ENCODE data around the gene PLAU. TPM values are rescaled to one million over a fixed set of nuclear protein-coding genes. Genes with fewer than 3 reads are reported as not detected.

PLAU gene
- total and polyA plus RNA-seq, 7 donors: 2.5 to 15.7 (median 3.8) TPM

DNA sequence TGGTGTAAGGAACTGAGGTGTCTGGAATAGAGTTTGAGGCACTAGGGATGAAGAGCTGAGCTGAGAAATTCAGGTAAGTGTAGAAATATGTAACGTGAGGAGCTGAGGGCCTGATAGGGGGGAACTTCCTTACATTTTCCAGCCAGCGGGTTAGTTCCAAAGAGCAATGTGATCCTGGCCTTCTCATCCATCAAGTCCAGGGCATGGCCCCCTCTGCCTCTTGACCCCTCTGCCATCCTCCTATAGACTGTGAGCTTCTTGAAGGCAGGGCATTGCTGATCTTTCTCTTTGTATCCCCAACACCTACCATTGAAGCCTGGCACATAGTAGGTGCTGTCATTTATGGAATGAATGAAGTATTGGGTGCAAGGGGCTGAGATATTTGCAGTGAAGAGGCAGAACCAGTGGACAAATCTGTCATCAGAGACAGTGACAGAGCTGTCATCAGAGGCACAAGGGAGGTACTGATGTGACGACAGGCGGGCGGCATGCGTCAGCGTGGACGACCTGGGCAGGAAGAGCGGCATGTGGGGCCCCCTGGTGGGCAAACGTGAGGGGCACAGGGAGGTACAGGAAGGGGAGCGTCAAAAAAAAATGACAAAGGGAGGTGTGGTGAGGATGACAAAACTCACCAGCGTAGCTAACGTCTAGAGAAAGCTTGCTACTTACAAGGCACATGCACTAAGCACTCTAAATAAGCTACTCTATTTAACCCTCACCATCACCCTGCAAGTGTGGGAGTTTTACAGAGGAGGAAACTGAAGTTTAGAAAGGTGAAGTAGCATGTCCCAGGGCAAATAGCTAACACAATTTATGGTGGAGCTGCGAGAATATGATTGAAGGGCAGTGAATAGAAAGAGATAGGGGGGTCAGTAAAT is 31.4 kb upstream of the PLAU start:
- Histone ChIP-seq H3K36me3 (no peaks in the 10 kb centered on the region), H3K4me1 (peaks cover 0 to 29% (median 10%) of the 10 kb centered on the region in 4 donors), H3K4me3 (no peak overlapping the region), H3K27ac (peak overlapping the region in 3 of 4 donors; percentile 41 to 92 (median 61)), H3K9me3 (no peaks in the 10 kb centered on the region), H3K27me3 (no peaks in the 10 kb centered on the region)
- DNase-seq: peak; percentile 93
- no peak for TF ChIP-seq EP300 (IDR thresholded peaks at IDR 0.05)
- TF ChIP-seq, protein P1, sequence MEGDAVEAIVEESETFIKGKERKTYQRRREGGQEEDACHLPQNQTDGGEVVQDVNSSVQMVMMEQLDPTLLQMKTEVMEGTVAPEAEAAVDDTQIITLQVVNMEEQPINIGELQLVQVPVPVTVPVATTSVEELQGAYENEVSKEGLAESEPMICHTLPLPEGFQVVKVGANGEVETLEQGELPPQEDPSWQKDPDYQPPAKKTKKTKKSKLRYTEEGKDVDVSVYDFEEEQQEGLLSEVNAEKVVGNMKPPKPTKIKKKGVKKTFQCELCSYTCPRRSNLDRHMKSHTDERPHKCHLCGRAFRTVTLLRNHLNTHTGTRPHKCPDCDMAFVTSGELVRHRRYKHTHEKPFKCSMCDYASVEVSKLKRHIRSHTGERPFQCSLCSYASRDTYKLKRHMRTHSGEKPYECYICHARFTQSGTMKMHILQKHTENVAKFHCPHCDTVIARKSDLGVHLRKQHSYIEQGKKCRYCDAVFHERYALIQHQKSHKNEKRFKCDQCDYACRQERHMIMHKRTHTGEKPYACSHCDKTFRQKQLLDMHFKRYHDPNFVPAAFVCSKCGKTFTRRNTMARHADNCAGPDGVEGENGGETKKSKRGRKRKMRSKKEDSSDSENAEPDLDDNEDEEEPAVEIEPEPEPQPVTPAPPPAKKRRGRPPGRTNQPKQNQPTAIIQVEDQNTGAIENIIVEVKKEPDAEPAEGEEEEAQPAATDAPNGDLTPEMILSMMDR (IDR thresholded peaks at IDR 0.05): peak; percentile 91 to 98 (median 94)
- TF ChIP-seq POLR2AphosphoS5 (IDR thresholded peaks at IDR 0.05): peak in 1 of 4 donors; percentile 44
- TF ChIP-seq POLR2A (IDR thresholded peaks at IDR 0.05): no peak
- WGBS, 2 donors: 15 to 17% methylated on average over 14 of the region's 14 CpGs
- intact Hi-C loops (cut with DNase I): loop anchor here (1.0 kb wide), 1 partner anchor 30 kb away; no protein-coding TSS in a partner anchor

DNA sequence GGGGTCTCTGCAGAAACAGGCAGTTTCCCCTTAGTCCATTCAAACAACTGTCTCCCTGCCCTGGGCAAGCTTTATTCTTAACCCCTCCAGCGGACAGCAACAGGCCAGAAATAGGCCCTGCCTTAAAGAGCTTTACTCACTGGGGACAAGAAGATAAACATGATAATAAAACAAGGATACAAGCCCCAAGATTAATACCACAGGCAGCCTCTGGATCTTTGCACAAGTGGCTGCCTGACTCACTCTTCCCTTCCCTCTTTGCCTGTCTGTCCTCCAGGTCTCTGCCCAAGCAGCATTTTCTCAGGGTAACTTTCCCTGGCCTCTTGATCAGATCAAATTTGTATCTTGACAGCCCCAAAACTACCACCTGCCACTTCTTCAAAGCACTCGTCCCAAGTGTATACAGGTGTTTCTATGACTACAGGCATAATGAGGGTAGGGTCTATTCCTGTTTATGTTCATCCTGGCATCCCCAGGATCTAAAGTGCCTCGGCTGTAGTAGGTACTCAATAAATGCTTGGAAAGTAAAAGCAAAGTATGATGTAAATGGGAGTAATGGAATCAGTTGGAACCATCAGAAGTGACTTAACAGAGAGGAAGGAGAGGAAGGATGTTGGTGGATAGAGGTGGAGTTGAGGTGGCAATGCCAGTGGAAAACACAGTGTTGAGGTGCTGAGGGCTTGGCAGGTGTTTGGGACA is 29.6 kb upstream of the PLAU start:
- Histone ChIP-seq H3K4me1 (peaks cover 0 to 25% (median 6%) of the 10 kb centered on the region in 4 donors), H3K4me3 (no peak overlapping the region), H3K9me3 (no peaks in the 10 kb centered on the region), H3K27me3 (no peaks in the 10 kb centered on the region), H3K36me3 (no peaks in the 10 kb centered on the region), H3K27ac (no peak overlapping the region)
- intact Hi-C loops (cut with DNase I): no loop called here
- no peak for DNase-seq
- TF ChIP-seq, protein P1 (IDR thresholded peaks at IDR 0.05): no peak
- WGBS, 2 donors: 74 to 86% methylated on average over 3 of the region's 3 CpGs

DNA sequence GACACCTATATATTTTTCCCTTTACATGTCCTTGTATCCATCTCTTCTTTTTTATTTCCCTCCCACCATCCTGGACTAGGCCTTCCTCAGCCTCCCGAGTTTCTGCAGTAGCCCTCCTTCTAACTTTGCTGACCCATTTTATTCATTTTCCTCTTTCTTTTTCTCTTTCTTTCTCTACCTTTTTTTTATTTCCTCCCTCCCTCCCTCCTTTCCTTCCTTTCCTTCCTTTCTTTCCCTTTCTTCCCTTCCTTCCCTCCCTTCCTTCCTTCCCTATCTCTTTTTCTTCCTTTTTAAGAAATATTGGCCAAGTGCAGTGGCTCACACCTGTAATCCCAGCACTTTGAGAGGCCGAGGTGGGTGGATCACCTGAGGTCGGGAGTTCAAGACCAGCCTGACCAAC is 26.9 kb upstream of the PLAU start:
- peaks cover 0 to 41% (median 32%) of the 10 kb centered on the region in 4 donors for H3K4me1 ChIP-seq
- no peak overlapping the region for H3K4me3 ChIP-seq
- DNase-seq: no peak
- TF ChIP-seq EP300 (IDR thresholded peaks at IDR 0.05): no peak
- no peaks in the 10 kb centered on the region for H3K36me3 ChIP-seq
- no peaks in the 10 kb centered on the region for H3K27me3 ChIP-seq
- intact Hi-C loops (cut with DNase I): no loop called here
- no peaks in the 10 kb centered on the region for H3K9me3 ChIP-seq
- H3K27ac ChIP-seq: no peak overlapping the region
- 76 to 85% methylated on average over 3 of the region's 3 CpGs for WGBS, 2 donors

DNA sequence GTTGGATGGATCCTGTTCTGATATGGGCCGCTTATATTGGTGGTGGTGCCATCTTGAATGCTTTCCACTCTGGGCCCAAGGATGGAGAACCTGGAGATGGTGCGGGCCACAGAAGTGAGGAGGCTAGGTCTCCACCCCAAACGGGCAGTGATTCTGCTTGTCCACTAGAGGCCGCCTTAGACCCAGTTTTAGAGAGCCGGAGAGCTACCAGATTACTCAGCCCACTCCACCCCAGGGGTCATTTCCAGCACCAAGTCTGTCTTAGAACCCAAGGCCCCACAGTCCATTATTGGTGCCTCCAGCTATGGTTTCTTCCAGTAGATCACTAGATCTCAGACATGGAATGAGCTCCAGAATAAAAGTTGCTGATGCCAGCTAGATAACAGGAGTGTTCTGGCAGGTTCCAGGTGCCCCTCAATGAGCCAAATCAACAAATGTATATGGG is 24.8 kb upstream of the PLAU start:
- WGBS, 2 donors: 1 to 2% methylated on average over 5 of the region's 5 CpGs
- intact Hi-C loops (cut with DNase I): loop anchor here (1.0 to 5.0 kb wide), 4 partner anchors 54 to 351 kb away; partner anchors contain the start of gene VCL
- Histone ChIP-seq H3K36me3 (no peaks in the 10 kb centered on the region), H3K4me3 (no peak overlapping the region), H3K4me1 (peaks cover 0 to 34% (median 32%) of the 10 kb centered on the region in 4 donors), H3K9me3 (no peaks in the 10 kb centered on the region), H3K27ac (peak overlapping the region; percentile 84 to 91 (median 86)), H3K27me3 (no peaks in the 10 kb centered on the region)
- DNase-seq: peak; percentile 90
- TF ChIP-seq, protein P1 (IDR thresholded peaks at IDR 0.05): peak; percentile 76 to 93 (median 86)
- no peak for TF ChIP-seq POLR2A (IDR thresholded peaks at IDR 0.05)
- TF ChIP-seq POLR2AphosphoS5 (IDR thresholded peaks at IDR 0.05): peak in 1 of 4 donors; percentile 41

Measured in sigmoid colon (tissue), 7 donors.